ENCODE measurements around the gene KLHL34. TPM values are rescaled to one million over a fixed set of nuclear protein-coding genes. Genes with fewer than 3 reads are reported as not detected.

Gene KLHL34
- polyA plus RNA-seq, 1 of the 3 experiments (the other 2 are of a cell fraction) = not detected

DNA sequence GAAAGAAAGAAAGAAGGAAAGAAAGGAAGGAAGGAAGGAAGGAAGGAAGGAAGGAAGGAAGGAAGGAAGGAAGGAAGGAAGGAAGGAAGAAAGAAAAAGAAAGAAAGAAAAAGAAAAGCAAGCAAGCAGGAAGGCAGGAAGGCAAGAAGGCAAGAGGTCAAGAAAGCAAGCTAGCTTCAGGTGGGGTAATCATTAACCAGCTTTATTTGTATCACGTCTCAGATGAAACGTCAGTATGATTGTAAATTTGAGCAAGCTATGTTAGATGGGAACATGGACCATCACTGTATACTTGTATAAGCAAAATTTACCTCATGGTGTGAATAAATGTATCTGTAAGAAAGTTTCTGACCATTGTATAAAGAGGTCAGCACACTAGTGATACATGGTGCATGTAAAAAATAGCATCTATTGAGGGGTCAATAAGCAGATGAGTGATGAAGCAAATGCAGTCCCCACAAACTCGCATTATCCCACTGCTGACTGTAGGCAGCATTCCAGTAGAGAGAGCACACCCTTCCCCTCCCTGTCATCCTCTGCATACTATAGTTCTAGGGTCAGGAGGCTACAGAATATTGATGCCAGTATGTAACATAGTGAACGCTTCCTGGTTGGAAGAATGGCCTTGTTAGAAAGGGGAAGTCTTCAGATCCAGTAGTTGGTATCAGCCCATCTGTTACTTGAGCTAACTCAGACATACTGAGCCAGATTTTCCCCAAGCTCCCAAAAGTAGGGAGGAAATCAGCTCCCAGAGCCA lies 16.5 kb upstream of the KLHL34 start:
- Histone ChIP-seq H4K20me1 (ENCODE audit: insufficient read depth) (no peaks in the 10 kb centered on the region), H3K36me3 (replicated peaks in 1 of 2; ENCODE audit: control insufficient read depth in 1 of 2, insufficient read depth in 2 of 2, low read length in 1 of 2) (no peaks in the 10 kb centered on the region), H3K9me3 (no peaks in the 10 kb centered on the region; the same call in 1 of the 2 replicates), H2AFZ (ENCODE audit: low read depth) (no peak overlapping the region), H3K4me2 (no peak overlapping the region), H3K79me2 (ENCODE audit: insufficient read depth) (no peaks in the 10 kb centered on the region), H3K27ac (ENCODE audit: low read depth in 2 of 2, low read length in 1 of 2) (no peak overlapping the region), H3K4me1 (ENCODE audit: control insufficient read depth in 1 of 2, insufficient read depth in 2 of 2, low read depth in 1 of 2, low read length in 1 of 2) (no peaks in the 10 kb centered on the region), H3F3A (replicated peaks; ENCODE audit: insufficient read depth) (no peaks in the 10 kb centered on the region), H3K9me2 (no peaks in the 10 kb centered on the region), H3K9ac (no peak overlapping the region), H3K4me3 (ENCODE audit: low read depth in 2 of 2, low read length in 1 of 2) (no peak overlapping the region), H3K27me3 (ENCODE audit: insufficient read depth) (no peaks in the 10 kb centered on the region)
- CTCF ChIA-PET = interaction anchor here (0.8 kb wide), 1 partner anchor 1143 kb away, joined by 3 read pairs; no protein-coding TSS in a partner anchor
- DNase-seq = no peak
- TF ChIP-seq, protein P1, sequence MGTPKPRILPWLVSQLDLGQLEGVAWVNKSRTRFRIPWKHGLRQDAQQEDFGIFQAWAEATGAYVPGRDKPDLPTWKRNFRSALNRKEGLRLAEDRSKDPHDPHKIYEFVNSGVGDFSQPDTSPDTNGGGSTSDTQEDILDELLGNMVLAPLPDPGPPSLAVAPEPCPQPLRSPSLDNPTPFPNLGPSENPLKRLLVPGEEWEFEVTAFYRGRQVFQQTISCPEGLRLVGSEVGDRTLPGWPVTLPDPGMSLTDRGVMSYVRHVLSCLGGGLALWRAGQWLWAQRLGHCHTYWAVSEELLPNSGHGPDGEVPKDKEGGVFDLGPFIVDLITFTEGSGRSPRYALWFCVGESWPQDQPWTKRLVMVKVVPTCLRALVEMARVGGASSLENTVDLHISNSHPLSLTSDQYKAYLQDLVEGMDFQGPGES (IDR thresholded peaks at IDR 0.05; ENCODE audit: low read depth, low read length) = no peak
- POLR2A ChIA-PET = no interaction called here
- WGBS (ENCODE audit: low lambda C conversion rate) = 40% methylated on average over 4 of the region's 4 CpGs

DNA sequence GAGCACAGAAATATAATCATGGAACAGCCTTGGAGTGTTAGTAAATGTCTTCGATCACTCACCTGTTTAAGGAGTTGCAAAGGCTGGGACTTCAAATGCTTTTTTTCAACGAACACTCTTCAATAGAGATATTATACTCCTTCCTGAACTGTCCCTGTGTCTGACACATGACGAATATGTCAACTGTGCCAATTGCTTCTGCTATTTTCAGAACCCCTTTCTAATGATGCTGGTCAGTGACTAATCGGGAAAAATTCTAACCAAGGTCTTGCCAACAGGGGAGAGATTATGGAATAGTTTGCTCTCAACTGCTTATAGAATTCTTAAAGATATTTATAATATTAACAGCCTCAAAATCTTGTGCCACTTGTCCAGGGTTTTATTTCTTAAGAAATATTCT lies 8.5 kb upstream of the KLHL34 start:
- DNase-seq = no peak
- Histone ChIP-seq H3K4me3 (ENCODE audit: low read depth in 2 of 2, low read length in 1 of 2) (no peak overlapping the region), H3K9me2 (no peaks in the 10 kb centered on the region), H3K27ac (ENCODE audit: low read depth in 2 of 2, low read length in 1 of 2) (no peak overlapping the region; a peak in 1 of 4 replicates), H2AFZ (ENCODE audit: low read depth) (no peak overlapping the region), H3K4me2 (no peak overlapping the region), H3K36me3 (replicated peaks in 1 of 2; ENCODE audit: control insufficient read depth in 1 of 2, insufficient read depth in 2 of 2, low read length in 1 of 2) (no peaks in the 10 kb centered on the region), H3K27me3 (ENCODE audit: insufficient read depth) (no peaks in the 10 kb centered on the region), H4K20me1 (ENCODE audit: insufficient read depth) (no peaks in the 10 kb centered on the region), H3K9me3 (no peaks in the 10 kb centered on the region), H3K79me2 (ENCODE audit: insufficient read depth) (no peaks in the 10 kb centered on the region), H3K4me1 (ENCODE audit: control insufficient read depth in 1 of 2, insufficient read depth in 2 of 2, low read depth in 1 of 2, low read length in 1 of 2) (no peaks in the 10 kb centered on the region), H3F3A (replicated peaks; ENCODE audit: insufficient read depth) (no peaks in the 10 kb centered on the region), H3K9ac (no peak overlapping the region)
- 19% methylated on average over 4 of the region's 4 CpGs for WGBS (ENCODE audit: low lambda C conversion rate)
- ChIA-PET POLR2A (no interaction called here), CTCF (no interaction called here)
- no peak for TF ChIP-seq JUND (IDR thresholded peaks at IDR 0.05)
- no peak for TF ChIP-seq GATA2 (CRISPR knock-in tag; IDR thresholded peaks at IDR 0.05)
- TF ChIP-seq GABPA (IDR thresholded peaks at IDR 0.05; ENCODE audit: low read depth) = no peak
- no peak for TF ChIP-seq NRF1 (IDR thresholded peaks at IDR 0.05; ENCODE audit: low read depth, low read length)
- no peak for TF ChIP-seq EP300 (IDR thresholded peaks at IDR 0.05; ENCODE audit: borderline replicate concordance in 1 of 2, low read depth in 1 of 2, low read length in 1 of 2)
- TF ChIP-seq, protein P2, sequence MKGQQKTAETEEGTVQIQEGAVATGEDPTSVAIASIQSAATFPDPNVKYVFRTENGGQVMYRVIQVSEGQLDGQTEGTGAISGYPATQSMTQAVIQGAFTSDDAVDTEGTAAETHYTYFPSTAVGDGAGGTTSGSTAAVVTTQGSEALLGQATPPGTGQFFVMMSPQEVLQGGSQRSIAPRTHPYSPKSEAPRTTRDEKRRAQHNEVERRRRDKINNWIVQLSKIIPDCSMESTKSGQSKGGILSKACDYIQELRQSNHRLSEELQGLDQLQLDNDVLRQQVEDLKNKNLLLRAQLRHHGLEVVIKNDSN (IDR thresholded peaks at IDR 0.05; ENCODE audit: borderline replicate concordance, low read depth) = no peak
- no peak for TF ChIP-seq POLR2AphosphoS5 (IDR thresholded peaks at IDR 0.05; ENCODE audit: low read depth, low read length)
- no peak for TF ChIP-seq FOXJ3 (CRISPR knock-in tag; IDR thresholded peaks at IDR 0.05)
- TF ChIP-seq EZH2phosphoT487 (IDR thresholded peaks at IDR 0.05; ENCODE audit: borderline replicate concordance, low read depth) = no peak
- TF ChIP-seq NFIC (IDR thresholded peaks at IDR 0.05; ENCODE audit: borderline replicate concordance) = no peak
- TF ChIP-seq MXI1 (IDR thresholded peaks at IDR 0.05; ENCODE audit: low read depth, low read length) = no peak
- no peak for TF ChIP-seq RFX5 (IDR thresholded peaks at IDR 0.05; ENCODE audit: low read length)
- no peak for TF ChIP-seq RAD21 (IDR thresholded peaks at IDR 0.05; ENCODE audit: low read length)
- no peak for TF ChIP-seq TCF12 (IDR thresholded peaks at IDR 0.05)
- TF ChIP-seq RXRA (IDR thresholded peaks at IDR 0.05; ENCODE audit: borderline replicate concordance, low read depth) = no peak

Measured in SK-N-SH (cell line).